Stimulated activated CD4-positive, alpha-beta T cell treated with anti-CD3 and anti-CD28 coated beads, Interleukin-4, amount 100 ng/mL, for 48 hours (primary cell): Measurements from ENCODE around the gene STX2.
A peak's percentile ranks its signal among the peaks of the same experiment; 100 is the strongest.

ENCODE experiments used
- DNase-seq, 2 donors: peaks; one replicate each; pipeline ENCODE4 v3.0.0-alpha.2; 2020; ENCODE audit warnings: low read depth in 2 of 2

The STX2 gene

GRCh38 chr12:130831876-130832405 lies 7.1 kb downstream of the STX2 start:
- no peak for DNase-seq

- DNase-seq = no peak
Measured at GRCh38 chr12:130831246-130831645, 7.8 kb downstream of the STX2 start.

- no peak for DNase-seq
Measured at GRCh38 chr12:130830246-130830551, 8.9 kb downstream of the STX2 start.

- no peak for DNase-seq
Measured at GRCh38 chr12:130829391-130830245, 9.4 kb downstream of the STX2 start.

- DNase-seq = no peak
Measured at GRCh38 chr12:130828895-130829294, 10.2 kb downstream of the STX2 start.

GRCh38 chr12:130827432-130827831 lies 11.6 kb downstream of the STX2 start:
- no peak for DNase-seq

- peak; percentile 63 to 74 for DNase-seq
Measured at GRCh38 chr12:130826151-130826801, 12.8 kb downstream of the STX2 start.

- no peak for DNase-seq
Measured at GRCh38 chr12:130825771-130826150, 13.3 kb downstream of the STX2 start.

GRCh38 chr12:130819681-130820080 lies 19.4 kb downstream of the STX2 start:
- DNase-seq = no peak

GRCh38 chr12:130818635-130819576 lies 20.1 kb downstream of the STX2 start:
- peak; percentile 73 to 79 for DNase-seq

GRCh38 chr12:130818272-130818634 lies 20.8 kb downstream of the STX2 start:
- no peak for DNase-seq

- DNase-seq = no peak
Measured at GRCh38 chr12:130817804-130818203, 21.2 kb downstream of the STX2 start.

GRCh38 chr12:130816097-130816496 lies 23.0 kb downstream of the STX2 start:
- DNase-seq = no peak

GRCh38 chr12:130815028-130815741 lies 23.9 kb downstream of the STX2 start:
- no peak for DNase-seq

GRCh38 chr12:130813949-130814348 lies 25.1 kb downstream of the STX2 start:
- DNase-seq = no peak

- no peak for DNase-seq
Measured at GRCh38 chr12:130813436-130813835, 25.6 kb downstream of the STX2 start.

- DNase-seq = no peak
Measured at GRCh38 chr12:130809791-130810190, 29.3 kb downstream of the STX2 start.

GRCh38 chr12:130807309-130807708 lies 31.7 kb downstream of the STX2 start:
- no peak for DNase-seq

GRCh38 chr12:130806574-130806973 lies 32.5 kb downstream of the STX2 start:
- no peak for DNase-seq

GRCh38 chr12:130805635-130806034 lies 33.4 kb downstream of the STX2 start:
- DNase-seq = no peak

- DNase-seq = no peak
Measured at GRCh38 chr12:130804216-130804615, 34.8 kb downstream of the STX2 start.
